VCaP (cell line): ENCODE measurements around the gene CDC5L.
"Not testable (repeated sequence)": the region's sequence is repeated elsewhere in the genome, so short reads cannot be mapped to it uniquely, and the experiment has no call there.

Source experiments
- H3K27ac ChIP-seq: fragments of 450-650 bp; 2 replicates; pipeline ENCODE4 v1.5.1; 2017
- CTCF ChIP-seq: fragments of 450-650 bp; conservative IDR thresholded peaks from 2 replicates; pipeline ENCODE4 v1.5.1; 2017; ENCODE audit warnings: mild to moderate bottlenecking, moderate library complexity

The CDC5L gene

GRCh38 chr6:44342489-44342888 is 45.0 kb upstream of the CDC5L start, which contains the start of gene SPATS1:
TSS of gene SPATS1 (plus strand) at chr6:44342650. CDS start at chr6:44343096, 446 bp downstream.
- H3K27ac ChIP-seq: no peak within 1 kb of the TSS

DNA sequence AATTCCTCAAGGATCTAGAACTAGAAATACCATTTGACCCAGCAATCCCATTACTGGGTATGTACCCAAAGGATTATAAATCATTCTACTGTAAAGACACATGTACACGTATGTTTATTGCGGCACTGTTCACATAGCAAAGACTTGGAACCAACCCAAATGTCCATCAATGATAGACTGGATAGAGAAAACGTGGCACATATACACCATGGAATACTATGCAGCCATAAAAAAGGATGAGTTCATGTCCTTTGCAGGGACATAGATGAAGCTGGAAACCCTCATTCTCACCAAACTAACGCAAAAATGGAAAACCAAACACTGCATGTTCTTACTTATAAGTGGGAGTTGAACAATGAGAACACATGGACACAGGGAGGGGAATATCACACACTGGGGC is 40.7 kb upstream of the CDC5L start:
- H3K27ac ChIP-seq: not testable (repeated sequence)

More at GRCh38 chr6:44342489-44342888, 45.0 kb upstream of the CDC5L start, which contains the start of gene SPATS1:
- TF ChIP-seq CTCF: no peak

DNA sequence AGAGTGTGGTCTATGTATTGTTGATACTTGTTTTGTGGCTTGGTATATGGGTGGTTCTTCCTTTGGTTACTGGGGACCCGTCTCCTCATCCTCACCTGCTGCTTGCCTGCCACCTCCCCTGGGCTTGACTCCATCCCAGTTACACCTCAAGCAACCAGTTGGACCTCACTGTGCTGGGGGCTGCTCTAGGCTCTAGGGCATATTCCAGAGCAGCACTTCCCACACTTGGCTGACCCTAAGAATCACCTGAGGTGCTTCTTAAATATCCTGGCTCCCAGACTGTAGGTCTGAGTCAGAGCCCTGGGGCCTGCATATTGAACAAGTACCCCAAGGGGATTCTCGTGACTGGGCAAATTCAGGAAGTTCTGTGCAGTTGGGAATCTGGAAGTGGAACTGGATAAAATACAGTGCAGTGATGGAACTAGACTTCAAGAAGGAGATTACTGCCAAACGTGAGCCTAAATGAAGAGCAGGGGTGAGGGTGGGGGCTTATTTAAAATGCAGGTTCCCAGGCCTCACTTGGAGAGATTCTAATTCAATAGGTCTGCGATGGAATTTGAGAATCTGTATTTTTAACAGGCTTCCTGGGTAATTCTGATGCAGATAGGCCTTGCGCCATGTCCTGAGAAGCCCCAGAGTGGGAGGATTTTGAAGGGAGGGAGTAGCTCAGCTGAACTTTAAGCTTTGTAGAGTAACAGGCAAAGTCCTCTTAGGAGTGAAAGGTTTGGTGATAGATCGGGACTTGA is 37.4 kb upstream of the CDC5L start:
- no peak for TF ChIP-seq CTCF
- H3K27ac ChIP-seq: no peak overlapping the region

- not testable (repeated sequence) for H3K27ac ChIP-seq
Measured at GRCh38 chr6:44350650-44350994, 36.9 kb upstream of the CDC5L start.

- H3K27ac ChIP-seq: no peak overlapping the region
- TF ChIP-seq CTCF: no peak
Measured at GRCh38 chr6:44352259-44352658, 35.2 kb upstream of the CDC5L start.

- H3K27ac ChIP-seq: no peak overlapping the region
- TF ChIP-seq CTCF: no peak
Measured at GRCh38 chr6:44353336-44353735, 34.2 kb upstream of the CDC5L start.

- no peak for TF ChIP-seq CTCF
- no peak overlapping the region for H3K27ac ChIP-seq
Measured at GRCh38 chr6:44355640-44356039, 31.9 kb upstream of the CDC5L start.

DNA sequence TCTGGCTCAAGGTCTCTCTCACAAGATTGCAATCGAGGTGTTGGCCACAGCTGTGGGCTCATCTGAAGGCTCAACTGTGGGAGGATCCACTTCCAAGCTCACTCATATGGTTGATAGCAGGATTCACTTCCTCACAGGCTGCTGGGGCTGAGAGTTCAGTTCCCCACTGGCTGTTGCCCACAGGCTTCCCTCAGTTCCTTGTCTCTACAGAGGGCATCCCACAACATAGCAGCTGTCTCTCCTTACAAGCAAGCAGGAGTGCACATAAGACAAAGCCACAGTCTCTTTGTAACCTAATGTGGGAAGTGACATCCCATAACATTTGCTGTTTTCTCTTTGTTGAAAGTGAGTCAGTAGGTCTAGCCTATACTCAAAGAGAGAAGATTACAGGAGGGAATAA is 31.0 kb upstream of the CDC5L start:
- TF ChIP-seq CTCF: no peak
- H3K27ac ChIP-seq: no peak overlapping the region

GRCh38 chr6:44359973-44360372 is 27.5 kb upstream of the CDC5L start:
- TF ChIP-seq CTCF: no peak
- H3K27ac ChIP-seq: no peak overlapping the region
